H54 (cell line): ENCODE measurements around the gene FBXL16.

ENCODE experiments used
- DNase-seq: peaks from one replicate; pipeline ENCODE4 v3.0.0; 2011; ENCODE audit warnings: low spot score, mixed read lengths; ENCODE audit not compliant: insufficient read length
- FAIRE-seq: peaks from 3 replicates; lab custom pipeline; 2011; peaks lifted over from hg19 to GRCh38; lab: Jason Lieb, UNC
- POLR2A ChIP-seq: IDR thresholded peaks from 2 replicates; pipeline ENCODE4 v1.6.1; 2011; ENCODE audit warnings: low read depth, mild to moderate bottlenecking, low read length

The FBXL16 gene

DNA sequence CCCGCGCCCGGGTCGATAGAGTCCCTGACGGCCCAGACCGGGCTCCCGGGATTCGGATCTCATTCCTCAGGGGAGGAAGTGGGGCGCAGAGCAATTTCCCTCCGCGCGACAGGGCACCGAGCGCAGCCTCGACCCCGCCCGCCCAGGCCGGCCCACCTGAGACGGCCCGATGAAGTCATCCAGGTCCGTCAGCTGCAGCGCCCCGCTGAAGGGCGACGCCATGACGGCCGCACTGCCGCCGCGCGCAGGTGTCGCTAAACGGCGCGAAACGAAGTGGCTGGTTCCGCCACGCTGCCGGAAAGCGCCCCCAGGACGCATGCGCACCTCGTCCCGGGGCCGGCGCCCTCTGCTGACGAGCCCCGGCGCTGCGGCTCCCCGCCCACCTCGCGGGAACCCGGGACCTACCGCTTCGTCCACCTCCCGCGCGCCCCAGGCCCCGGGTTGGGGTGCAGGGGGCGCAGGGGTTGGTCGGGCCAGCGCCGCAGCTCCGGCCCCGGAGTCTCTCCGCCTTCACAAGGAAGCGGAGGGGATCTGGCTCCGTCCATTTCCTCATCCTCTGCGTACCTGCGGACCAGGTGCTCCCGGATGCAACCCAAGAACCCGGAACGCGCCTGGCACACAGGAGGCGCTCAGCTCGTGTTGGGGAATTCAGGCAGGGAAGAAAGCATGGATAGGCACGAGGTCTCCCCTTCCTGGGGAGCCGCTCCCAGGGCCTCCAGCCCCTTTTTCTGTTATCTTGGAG, 35.3 kb upstream of the FBXL16 start, which contains the start of gene CIAO3:
CIAO3 (minus strand) TSS at position 234 of the 742 bp plus-strand sequence; CDS start at position 222, 12 bp downstream.
- peak; percentile 81 for TF ChIP-seq POLR2A
- FAIRE-seq = no peak
- peak; percentile 93 for DNase-seq

DNA sequence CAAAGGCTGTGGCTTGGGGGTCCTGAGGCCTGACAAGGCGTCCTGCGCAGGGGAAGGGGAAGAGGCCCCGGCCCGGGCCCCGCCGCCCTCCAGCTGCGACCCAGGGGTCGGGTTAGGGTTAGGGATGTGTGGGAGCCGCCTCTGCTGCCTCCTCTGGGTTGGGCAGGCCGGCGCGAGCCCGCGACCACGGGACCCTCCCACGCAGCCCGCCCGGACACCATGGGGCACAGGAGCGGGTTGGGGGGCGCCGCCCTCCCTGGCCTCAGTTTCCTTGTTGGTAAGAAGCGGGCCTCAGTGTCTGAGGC, 34.8 kb upstream of the FBXL16 start:
- FAIRE-seq (no peak), DNase-seq (no peak)
- TF ChIP-seq POLR2A = no peak

DNA sequence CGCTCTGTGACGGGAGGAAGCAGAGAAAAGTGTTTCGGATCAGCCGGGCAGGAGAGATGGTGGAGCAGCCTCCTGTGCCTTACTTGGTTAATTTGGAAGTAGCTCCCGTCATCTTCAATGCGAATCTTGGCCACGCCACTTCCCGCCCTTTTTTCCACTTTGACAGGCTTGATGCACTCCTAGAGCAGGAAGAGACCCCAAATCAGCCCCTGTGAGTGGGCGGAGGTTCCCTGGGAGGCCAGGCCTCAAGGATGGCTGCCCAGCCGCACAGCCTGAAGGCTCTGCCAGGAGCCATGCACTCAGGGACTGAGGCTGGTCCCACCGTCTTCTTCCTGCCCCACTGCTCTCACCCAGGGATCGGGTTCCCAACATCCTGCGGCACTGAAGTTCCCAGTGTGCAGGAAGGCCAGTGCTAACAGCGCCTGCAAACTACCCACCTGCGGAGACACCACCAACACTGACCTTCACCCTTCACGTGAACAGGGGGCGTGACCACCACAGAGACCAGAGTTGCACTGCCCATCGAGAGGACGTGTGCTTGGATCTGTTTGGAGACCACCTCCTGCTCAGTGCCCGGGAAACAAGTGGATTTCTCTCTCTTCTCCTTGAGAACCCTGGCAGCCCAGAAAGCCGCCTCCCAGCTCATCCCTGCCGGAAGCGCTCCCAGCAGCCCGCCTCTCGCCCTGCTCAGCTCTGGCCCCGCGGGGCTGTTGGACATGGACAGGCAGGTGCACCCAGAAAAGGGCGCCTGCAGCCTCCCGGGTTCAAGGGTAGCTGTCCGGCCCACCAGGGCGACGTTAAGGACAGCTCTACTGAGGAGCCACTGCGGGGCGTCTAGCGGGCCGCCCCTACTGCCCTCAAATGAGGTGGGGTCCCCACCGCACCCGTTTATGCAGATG, 34.2 kb upstream of the FBXL16 start:
- DNase-seq = no peak
- TF ChIP-seq POLR2A = no peak
- FAIRE-seq = no peak

DNA sequence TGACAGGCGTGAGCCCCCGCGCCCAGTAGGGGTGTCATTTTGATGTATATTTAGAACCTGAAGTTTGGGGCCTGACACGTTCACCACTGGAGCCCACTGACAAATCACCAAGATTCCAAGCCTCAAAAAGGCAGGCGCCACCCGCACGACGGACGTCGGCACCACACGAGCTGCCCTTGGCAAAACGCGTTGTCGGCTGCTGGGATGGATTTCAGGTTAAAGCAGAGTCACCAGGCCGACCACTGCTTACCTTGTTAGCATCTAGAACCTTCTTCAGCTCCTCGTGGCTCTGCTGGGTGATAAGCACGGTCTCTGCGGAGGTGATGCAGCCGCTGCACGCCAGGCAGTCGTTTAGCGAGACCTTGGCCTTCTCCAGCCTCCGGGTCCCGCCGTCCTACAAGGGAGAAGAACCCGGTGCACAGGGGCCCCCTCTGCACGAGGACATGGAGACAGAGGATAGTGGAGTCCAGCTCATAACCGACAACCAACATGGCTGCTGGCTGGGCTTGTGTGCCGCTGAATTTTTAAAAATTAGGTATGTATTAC, 31.4 kb upstream of the FBXL16 start:
- FAIRE-seq (no peak), DNase-seq (no peak)
- TF ChIP-seq POLR2A = no peak

DNA sequence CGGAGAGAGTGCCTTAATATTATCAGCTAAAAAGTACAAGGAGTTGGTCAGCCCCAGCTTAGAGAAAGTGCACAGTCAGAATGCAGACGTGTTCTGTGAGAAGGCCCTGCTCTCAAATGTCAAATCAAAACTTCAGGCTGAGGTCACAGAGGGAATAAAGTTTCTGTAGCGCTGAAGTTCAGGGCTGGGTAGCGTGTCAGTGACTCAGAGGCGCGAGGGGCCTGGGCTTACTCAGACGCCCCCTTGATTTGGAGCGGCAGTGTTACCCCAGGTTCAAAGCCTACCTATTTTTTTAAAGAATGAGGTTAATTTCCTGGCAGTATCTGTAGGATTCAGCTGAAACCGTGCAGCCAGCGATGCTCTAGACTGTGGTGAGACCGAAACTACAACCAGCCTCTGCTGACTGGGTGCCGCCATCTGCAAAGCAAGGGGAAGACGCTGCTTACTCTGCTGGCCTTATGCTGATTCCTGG, 30.4 kb upstream of the FBXL16 start:
- TF ChIP-seq POLR2A = no peak
- no peak for DNase-seq
- no peak for FAIRE-seq

DNA sequence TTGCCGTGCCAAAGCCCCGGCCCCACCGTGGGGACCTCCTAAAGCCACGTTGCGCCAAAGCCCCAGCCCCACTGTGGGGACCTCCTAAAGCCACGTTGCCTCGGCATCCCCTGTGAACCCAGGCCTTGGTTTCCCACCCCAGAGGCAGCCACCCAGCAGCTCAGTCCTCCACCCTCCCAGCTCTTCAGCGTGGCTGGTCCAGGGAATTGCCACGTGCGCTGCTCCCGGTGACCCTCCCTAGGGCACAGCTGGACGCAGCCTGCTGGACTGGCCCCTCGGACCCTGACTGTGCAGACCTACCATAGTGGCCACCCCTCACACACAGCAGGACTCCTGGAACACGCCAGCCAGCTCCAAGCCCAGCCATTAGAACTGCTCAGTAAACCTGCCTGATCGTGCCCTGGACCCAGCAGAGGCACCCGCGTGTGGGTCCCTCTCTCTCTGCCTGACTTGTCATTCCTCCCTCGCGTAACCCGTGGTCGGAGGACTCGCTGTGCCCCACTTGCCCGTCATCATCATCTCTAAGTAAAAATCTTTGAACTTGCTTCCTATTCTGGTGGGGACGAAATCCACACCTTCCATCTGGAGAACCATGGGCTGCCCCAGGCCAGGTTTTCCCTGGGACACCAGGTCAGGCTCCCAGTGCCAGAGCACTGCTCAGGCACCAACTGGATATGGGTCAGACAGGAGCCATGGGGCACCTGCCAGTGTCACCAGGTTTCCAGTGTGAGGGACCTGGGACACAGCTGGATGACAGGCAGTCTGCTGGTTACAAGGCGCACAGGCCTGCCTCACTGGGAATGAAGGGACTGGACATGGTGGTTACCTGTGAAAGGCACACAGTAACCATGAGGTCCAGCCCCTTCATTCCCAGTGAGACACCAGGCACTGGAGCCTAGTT, 29.6 kb upstream of the FBXL16 start:
- FAIRE-seq = no peak
- no peak for TF ChIP-seq POLR2A

DNA sequence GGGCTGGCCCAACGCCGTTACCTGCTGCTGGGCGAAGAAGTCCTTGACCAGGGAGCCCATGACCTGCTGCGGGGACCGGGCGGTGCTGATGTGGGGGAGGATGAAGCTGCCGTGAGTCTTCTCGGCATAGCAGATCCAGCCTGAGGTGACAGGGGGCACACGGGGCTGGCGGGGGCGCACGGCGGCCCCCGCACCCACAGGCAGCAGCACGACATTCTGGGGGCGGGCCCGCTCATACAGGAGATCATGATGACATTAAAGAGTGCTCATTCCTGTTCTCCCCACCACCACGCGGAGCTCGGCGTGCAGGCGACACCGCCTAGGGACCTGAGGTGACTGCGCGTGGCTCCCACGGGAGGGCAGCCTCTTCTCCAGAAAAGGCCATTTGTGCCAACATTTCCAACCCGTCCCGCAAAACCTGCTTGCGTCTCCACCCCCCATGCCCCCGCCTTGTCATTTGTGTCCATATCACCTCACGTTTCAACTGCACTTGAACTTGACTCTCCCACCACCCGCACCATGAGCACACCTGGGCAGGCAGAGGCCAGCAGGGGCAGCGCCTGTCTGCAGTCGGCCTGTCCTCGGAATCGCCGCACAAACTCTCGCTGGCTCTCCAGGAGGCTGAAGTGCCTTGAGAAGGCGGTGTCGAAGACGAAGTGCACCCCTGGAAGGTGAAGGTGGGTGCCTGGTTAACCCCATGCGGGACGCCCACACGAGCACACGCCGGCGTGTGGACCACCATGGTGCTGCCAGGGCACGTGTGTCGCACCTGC, 28.8 kb upstream of the FBXL16 start:
- TF ChIP-seq POLR2A = no peak
- FAIRE-seq (no peak), DNase-seq (no peak)

More for the DNA sequence above, 29.6 kb upstream of the FBXL16 start:
- no peak for DNase-seq

DNA sequence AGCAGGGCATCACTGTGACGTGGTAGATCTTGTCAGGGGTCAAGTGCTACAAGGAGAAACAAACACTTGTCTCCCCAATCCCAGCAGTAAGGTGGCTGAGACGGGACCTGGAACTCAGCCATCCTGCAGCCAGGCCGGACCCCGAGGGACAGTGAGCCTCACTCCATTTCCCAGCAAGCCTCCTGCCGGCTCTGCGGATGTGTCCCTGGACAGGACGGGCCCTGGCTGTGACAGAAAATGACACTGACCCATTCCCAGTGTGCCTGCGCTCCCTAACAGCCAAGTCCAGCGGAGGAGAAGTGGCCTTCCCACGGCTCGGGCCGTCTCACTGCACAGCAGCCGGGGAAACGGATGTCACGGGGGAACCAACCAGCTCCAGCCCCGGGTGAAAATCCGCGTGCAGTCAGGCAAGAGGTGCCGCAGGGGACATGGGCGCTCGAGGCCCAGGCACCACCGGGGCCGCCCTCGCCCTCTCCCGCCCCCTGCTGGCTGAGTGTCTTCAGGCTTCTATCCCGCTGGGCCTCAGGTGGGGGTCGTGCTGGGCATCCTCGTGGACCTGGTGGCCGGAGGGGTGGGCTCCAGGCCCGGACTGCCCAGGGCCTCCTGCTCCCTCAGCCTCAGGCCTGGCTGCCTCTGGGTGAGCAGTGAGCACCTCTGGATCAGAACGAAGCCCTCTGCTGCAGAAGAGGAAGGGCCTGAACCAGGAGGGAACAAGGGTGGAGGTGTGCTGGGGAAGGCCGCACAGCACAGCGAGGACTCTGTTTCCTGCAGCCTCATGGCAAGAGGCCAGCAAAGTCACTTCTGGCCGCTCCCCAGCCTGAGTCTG, 28.0 kb upstream of the FBXL16 start:
- TF ChIP-seq POLR2A = no peak
- FAIRE-seq (no peak), DNase-seq (no peak)

DNA sequence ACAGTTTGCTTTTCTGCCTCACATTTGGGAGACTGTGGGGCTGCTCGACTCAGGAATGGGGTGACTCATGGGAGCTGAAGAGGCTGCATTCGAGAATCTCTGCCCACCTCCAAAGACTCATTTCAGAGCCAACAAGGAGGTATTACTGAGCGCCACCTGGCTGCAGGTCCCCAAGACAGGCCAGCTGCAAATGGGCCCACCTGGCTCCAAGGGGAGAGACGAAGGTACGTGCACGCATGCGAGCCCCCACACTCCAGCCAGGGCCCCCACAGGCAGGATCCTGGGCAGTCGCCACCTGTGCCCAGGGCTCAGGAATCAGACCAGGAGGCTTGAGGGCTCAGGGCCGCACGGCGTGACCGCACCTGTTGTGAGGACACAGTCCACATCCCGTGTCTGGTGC, 27.3 kb upstream of the FBXL16 start:
- no peak for TF ChIP-seq POLR2A
- DNase-seq = no peak
- no peak for FAIRE-seq

DNA sequence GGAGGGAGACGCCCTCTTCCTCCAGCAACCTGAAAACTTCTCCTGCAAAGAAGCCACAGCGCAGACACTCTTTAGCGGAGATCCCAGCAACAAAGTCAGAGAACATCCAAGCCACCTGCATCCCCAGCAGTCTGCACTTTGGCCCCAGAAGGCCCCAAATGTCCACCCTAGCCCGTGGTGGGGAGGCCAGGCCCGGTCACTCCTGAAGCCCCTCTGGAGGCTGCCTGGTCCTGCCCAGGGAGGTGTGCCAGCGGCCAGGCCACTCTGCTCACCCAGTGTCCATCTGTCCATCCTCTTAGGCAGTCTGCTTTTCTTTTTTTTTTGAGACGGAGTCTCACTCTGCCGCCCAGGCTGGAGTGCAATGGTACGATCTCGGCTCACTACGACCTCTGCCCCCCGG, 26.7 kb upstream of the FBXL16 start:
- FAIRE-seq = no peak

DNA sequence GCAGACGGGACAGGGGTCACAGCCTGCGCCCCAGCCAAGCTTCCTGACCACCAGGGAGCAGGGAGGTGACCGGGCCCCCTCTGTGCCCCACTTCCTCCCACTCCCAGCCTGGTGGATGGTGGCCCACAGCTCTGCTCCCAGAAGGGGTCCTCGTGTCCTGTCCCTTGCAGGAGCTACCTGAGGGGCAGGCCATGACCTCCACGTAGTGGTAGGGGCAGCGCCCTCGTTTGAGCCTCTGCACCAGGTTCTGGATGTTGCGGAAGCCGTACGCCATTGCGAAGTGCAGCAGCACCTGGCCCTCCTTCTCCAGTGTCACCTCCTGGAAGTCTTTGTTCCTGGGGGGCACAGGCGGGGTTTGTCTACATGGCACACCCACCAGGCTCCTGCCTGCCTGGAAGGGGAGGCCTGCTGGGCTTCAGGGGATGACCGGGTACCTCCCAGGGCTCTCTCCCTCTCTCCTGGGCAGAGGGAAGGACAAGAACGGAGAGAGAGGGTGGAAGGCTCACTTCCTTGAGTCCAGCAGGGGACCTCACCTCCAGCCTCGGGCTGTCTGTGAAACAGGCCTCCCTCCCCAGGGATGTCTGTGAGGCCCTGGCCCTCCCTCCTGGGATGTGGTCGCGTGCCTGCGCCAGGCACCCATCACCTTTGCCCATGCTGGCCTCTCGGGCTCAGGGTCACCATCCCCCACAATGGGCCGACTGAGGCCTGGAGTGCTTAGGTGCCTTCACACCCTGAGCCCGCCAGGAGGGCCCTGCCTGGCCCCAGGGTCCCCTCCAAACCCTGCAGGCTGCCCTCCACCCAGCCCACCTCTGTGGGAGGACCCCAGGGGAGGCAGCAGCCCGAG, 25.3 kb upstream of the FBXL16 start:
- no peak for FAIRE-seq
- TF ChIP-seq POLR2A = no peak
- DNase-seq = no peak

More for the DNA sequence above, 26.7 kb upstream of the FBXL16 start:
- no peak for DNase-seq
- no peak for TF ChIP-seq POLR2A
